ENCODE measurements around the gene STAC.

GRCh38 chr3:36364260-36364659 is 16.0 kb upstream of the STAC start:
- TF ChIP-seq SIN3A (IDR thresholded peaks at IDR 0.05; ENCODE audit: borderline replicate concordance, insufficient read depth, low read length) (no peak), REST (IDR thresholded peaks at IDR 0.05; ENCODE audit: insufficient read depth in 1 of 2, low read depth in 2 of 2, low read length in 2 of 2) (no peak), POLR2AphosphoS5 (IDR thresholded peaks at IDR 0.05; ENCODE audit: low read depth, low read length) (no peak), TAF1 (IDR thresholded peaks at IDR 0.05; ENCODE audit: borderline replicate concordance, insufficient read depth, low read length) (no peak), FOXP2 (optimal IDR thresholded peaks at IDR 0.05; ENCODE audit: borderline replicate concordance, extremely low read depth, extremely low read length, insufficient read depth) (no peak)
